Mucosa of rectum (tissue), 2 donors: ENCODE data around the gene KCNK6.

Source experiments
- H3K27ac ChIP-seq, 2 donors: one replicate each; pipeline ENCODE4 v1.7.0; 2013; ENCODE audit warnings: inconsistent platforms in 2 of 2, low read depth in 2 of 2, low read length in 2 of 2
- H3K27me3 ChIP-seq, 2 donors: one replicate each; pipeline ENCODE4 v1.7.0; 2013; ENCODE audit warnings: low read length in 2 of 2; ENCODE audit not compliant: control insufficient read depth in 2 of 2, insufficient read depth in 2 of 2
- H3K36me3 ChIP-seq, 2 donors: one replicate each; pipeline ENCODE4 v1.7.0; 2013; ENCODE audit warnings: low read length in 2 of 2; ENCODE audit not compliant: control insufficient read depth in 2 of 2, insufficient read depth in 2 of 2
- H3K4me1 ChIP-seq, 2 donors: one replicate each; pipeline ENCODE4 v1.7.0; 2013; ENCODE audit warnings: low read length in 2 of 2, mild to moderate bottlenecking in 1 of 2; ENCODE audit not compliant: control insufficient read depth in 2 of 2, insufficient read depth in 2 of 2
- H3K4me3 ChIP-seq, 2 donors: one replicate each; pipeline ENCODE4 v1.7.0; 2013; ENCODE audit warnings: low read length in 2 of 2
- H3K9ac ChIP-seq, 2 donors: one replicate each; pipeline ENCODE4 v1.7.0; 2013; ENCODE audit warnings: low read length in 2 of 2, low read depth in 1 of 2, mild to moderate bottlenecking in 1 of 2
- H3K9me3 ChIP-seq, 2 donors: one replicate each; pipeline ENCODE4 v1.7.0; 2013; ENCODE audit warnings: low read length in 2 of 2; ENCODE audit not compliant: control insufficient read depth in 2 of 2
- donor health status: healthy.
- donor health status: Normal muscosa, but diverticular disease.

Gene KCNK6

GRCh38 chr19:38374332-38375097, 54.9 kb downstream of the KCNK6 start, which contains the start of gene PSMD8:
TSS of gene PSMD8 (plus strand) at chr19:38374571. CDS start at chr19:38374602, 31 bp downstream.
- H3K9me3 ChIP-seq: no peaks in the 10 kb centered on the region
- H3K27me3 ChIP-seq: peaks cover 0 to 5% of the 10 kb centered on the region in 2 donors
- peak within 1 kb of the TSS; percentile 93 to 97 for H3K9ac ChIP-seq
- peaks cover 13 to 15% of the 10 kb centered on the region in 2 donors for H3K36me3 ChIP-seq
- H3K4me3 ChIP-seq: peak within 1 kb of the TSS; percentile 93
- peaks cover 12 to 19% of the 10 kb centered on the region in 2 donors for H3K4me1 ChIP-seq
- H3K27ac ChIP-seq: peak within 1 kb of the TSS; percentile 86 to 92

GRCh38 chr19:38375098-38375493, 55.5 kb downstream of the KCNK6 start:
- H3K27ac ChIP-seq: peak overlapping the region; percentile 86 to 92
- H3K36me3 ChIP-seq: peaks cover 13 to 18% of the 10 kb centered on the region in 2 donors
- H3K4me1 ChIP-seq: peaks cover 12 to 19% of the 10 kb centered on the region in 2 donors
- H3K4me3 ChIP-seq: peak overlapping the region; percentile 93
- H3K9ac ChIP-seq: peak overlapping the region; percentile 93 to 97
- H3K9me3 ChIP-seq: no peaks in the 10 kb centered on the region
- H3K27me3 ChIP-seq: no peaks in the 10 kb centered on the region

GRCh38 chr19:38375748-38376147, 56.1 kb downstream of the KCNK6 start:
- H3K27ac ChIP-seq: no peak overlapping the region
- peak overlapping the region; percentile 93 to 97 for H3K9ac ChIP-seq
- no peaks in the 10 kb centered on the region for H3K9me3 ChIP-seq
- peaks cover 19 to 24% of the 10 kb centered on the region in 2 donors for H3K36me3 ChIP-seq
- peak overlapping the region; percentile 93 for H3K4me3 ChIP-seq
- H3K4me1 ChIP-seq: peaks cover 12 to 19% of the 10 kb centered on the region in 2 donors
- no peaks in the 10 kb centered on the region for H3K27me3 ChIP-seq

GRCh38 chr19:38376576-38376975, 56.9 kb downstream of the KCNK6 start:
- H3K27me3 ChIP-seq: no peaks in the 10 kb centered on the region
- H3K36me3 ChIP-seq: peaks cover 27 to 33% of the 10 kb centered on the region in 2 donors
- H3K27ac ChIP-seq: no peak overlapping the region

GRCh38 chr19:38377052-38377451, 57.4 kb downstream of the KCNK6 start:
- no peak overlapping the region for H3K9ac ChIP-seq
- H3K9me3 ChIP-seq: no peaks in the 10 kb centered on the region
- H3K27me3 ChIP-seq: no peaks in the 10 kb centered on the region
- H3K36me3 ChIP-seq: peaks cover 32 to 38% of the 10 kb centered on the region in 2 donors
- H3K27ac ChIP-seq: no peak overlapping the region
- H3K4me1 ChIP-seq: peaks cover 12 to 19% of the 10 kb centered on the region in 2 donors
- no peak overlapping the region for H3K4me3 ChIP-seq

More at GRCh38 chr19:38376576-38376975, 56.9 kb downstream of the KCNK6 start:
- peaks cover 12 to 19% of the 10 kb centered on the region in 2 donors for H3K4me1 ChIP-seq
- no peaks in the 10 kb centered on the region for H3K9me3 ChIP-seq
- no peak overlapping the region for H3K9ac ChIP-seq
- H3K4me3 ChIP-seq: no peak overlapping the region

- no peak overlapping the region for H3K27ac ChIP-seq
- no peaks in the 10 kb centered on the region for H3K9me3 ChIP-seq
- no peaks in the 10 kb centered on the region for H3K27me3 ChIP-seq
- H3K4me1 ChIP-seq: peaks cover 12 to 17% of the 10 kb centered on the region in 2 donors
- no peak overlapping the region for H3K9ac ChIP-seq
- H3K36me3 ChIP-seq: peaks cover 47 to 52% of the 10 kb centered on the region in 2 donors
- no peak overlapping the region for H3K4me3 ChIP-seq
Measured at GRCh38 chr19:38378866-38379265, 59.2 kb downstream of the KCNK6 start.

- Histone ChIP-seq H3K4me1 (peaks cover 4% of the 10 kb centered on the region in 2 donors), H3K36me3 (peaks cover 47 to 57% of the 10 kb centered on the region in 2 donors), H3K9me3 (no peaks in the 10 kb centered on the region)
Measured at GRCh38 chr19:38381138-38381537, 61.5 kb downstream of the KCNK6 start.

More at GRCh38 chr19:38381138-38381537, 61.5 kb downstream of the KCNK6 start:
- no peak overlapping the region for H3K27ac ChIP-seq
- no peaks in the 10 kb centered on the region for H3K27me3 ChIP-seq
- H3K4me3 ChIP-seq: no peak overlapping the region
- H3K9ac ChIP-seq: no peak overlapping the region
